ENCODE data around the gene REXO4.

Gene REXO4

DNA sequence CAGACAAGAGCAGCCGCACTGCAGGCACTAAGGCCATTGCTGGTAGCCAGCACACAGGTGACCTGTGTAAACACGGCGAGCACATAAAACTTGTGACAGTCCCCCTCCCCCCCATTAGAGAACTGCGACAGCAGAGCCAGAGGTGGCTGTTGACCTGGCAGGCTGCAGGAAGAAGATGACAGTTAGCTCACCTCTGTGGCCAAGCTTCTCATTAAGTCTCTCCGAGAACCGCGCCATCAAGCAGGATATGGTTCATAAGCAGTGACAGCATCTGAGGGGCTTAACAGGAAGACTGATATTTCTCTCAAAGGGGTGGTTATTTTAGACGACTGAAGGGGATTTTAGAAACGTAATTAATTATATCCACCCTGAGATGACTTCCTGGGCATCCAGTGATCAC lies 47.1 kb downstream of the REXO4 start:
- no peaks in the 10 kb centered on the region for H3K27me3 ChIP-seq (ENCODE audit: insufficient read depth, low read length, poor library complexity, severe bottlenecking)
- H3K9me2 ChIP-seq (replicated peaks; ENCODE audit: low read depth, low read length) = no peaks in the 10 kb centered on the region
- H2AFZ ChIP-seq (ENCODE audit: low read length) = no peak overlapping the region
- peaks cover 60% of the 10 kb centered on the region for H3K4me1 ChIP-seq (ENCODE audit: insufficient read depth, low read length, poor library complexity, severe bottlenecking)
- peaks cover 98% of the 10 kb centered on the region for H4K20me1 ChIP-seq (ENCODE audit: insufficient read depth, low read length, poor library complexity, severe bottlenecking)
- peaks cover 34% of the 10 kb centered on the region; the same call in 1 of the 2 replicates for H3K36me3 ChIP-seq (ENCODE audit: insufficient read depth, low read length)
- TF ChIP-seq, protein P1, sequence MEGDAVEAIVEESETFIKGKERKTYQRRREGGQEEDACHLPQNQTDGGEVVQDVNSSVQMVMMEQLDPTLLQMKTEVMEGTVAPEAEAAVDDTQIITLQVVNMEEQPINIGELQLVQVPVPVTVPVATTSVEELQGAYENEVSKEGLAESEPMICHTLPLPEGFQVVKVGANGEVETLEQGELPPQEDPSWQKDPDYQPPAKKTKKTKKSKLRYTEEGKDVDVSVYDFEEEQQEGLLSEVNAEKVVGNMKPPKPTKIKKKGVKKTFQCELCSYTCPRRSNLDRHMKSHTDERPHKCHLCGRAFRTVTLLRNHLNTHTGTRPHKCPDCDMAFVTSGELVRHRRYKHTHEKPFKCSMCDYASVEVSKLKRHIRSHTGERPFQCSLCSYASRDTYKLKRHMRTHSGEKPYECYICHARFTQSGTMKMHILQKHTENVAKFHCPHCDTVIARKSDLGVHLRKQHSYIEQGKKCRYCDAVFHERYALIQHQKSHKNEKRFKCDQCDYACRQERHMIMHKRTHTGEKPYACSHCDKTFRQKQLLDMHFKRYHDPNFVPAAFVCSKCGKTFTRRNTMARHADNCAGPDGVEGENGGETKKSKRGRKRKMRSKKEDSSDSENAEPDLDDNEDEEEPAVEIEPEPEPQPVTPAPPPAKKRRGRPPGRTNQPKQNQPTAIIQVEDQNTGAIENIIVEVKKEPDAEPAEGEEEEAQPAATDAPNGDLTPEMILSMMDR (conservative IDR thresholded peaks at IDR 0.05; ENCODE audit: low read length) = no peak
- no peak for TF ChIP-seq EZH2phosphoT487 (IDR thresholded peaks at IDR 0.05; ENCODE audit: borderline replicate concordance)
- H3K79me2 ChIP-seq (ENCODE audit: insufficient read depth, low read length) = peaks cover 100% of the 10 kb centered on the region
- H3K9me3 ChIP-seq (ENCODE audit: insufficient read depth, low read depth, low read length) = no peaks in the 10 kb centered on the region
- peaks cover 16% of the 10 kb centered on the region for H3F3A ChIP-seq (ENCODE audit: low read depth)
- peak overlapping the region; percentile 96 for H3K4me2 ChIP-seq (ENCODE audit: low read depth, low read length, poor library complexity, severe bottlenecking)
- H3K9ac ChIP-seq (ENCODE audit: low read depth, low read length, poor library complexity, severe bottlenecking) = peak overlapping the region; percentile 66
- H3K4me3 ChIP-seq (ENCODE audit: low read length, poor library complexity, severe bottlenecking) = peak overlapping the region; percentile 74

DNA sequence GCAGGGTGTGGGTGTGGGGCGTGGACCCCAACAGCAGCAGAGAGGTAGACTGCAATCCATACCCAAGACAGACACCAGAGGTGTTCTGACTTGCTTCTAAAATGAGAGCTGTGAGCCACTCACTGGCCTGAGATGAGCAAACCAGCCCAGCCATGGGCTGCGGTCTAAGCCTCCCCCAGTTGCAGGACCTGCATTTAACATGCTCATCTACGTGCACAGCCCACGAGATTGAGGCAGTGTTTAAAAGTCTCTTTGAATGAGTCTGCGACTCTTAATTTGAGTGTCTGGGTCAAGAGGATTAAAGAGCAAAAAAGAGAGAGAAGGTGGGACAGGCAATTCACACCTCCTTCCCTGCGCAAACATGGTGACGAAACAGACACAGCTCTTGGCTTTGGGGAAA lies 47.9 kb downstream of the REXO4 start:
- H3K79me2 ChIP-seq (ENCODE audit: insufficient read depth, low read length) = peaks cover 100% of the 10 kb centered on the region
- H3K36me3 ChIP-seq (ENCODE audit: insufficient read depth, low read length) = peaks cover 41% of the 10 kb centered on the region; the same call in 1 of the 2 replicates
- H3K4me1 ChIP-seq (ENCODE audit: insufficient read depth, low read length, poor library complexity, severe bottlenecking) = peaks cover 60% of the 10 kb centered on the region
- H3K9ac ChIP-seq (ENCODE audit: low read depth, low read length, poor library complexity, severe bottlenecking) = peak overlapping the region; percentile 66
- peak overlapping the region; percentile 96 for H3K4me2 ChIP-seq (ENCODE audit: low read depth, low read length, poor library complexity, severe bottlenecking)
- peaks cover 97% of the 10 kb centered on the region for H4K20me1 ChIP-seq (ENCODE audit: insufficient read depth, low read length, poor library complexity, severe bottlenecking)
- H3K9me2 ChIP-seq (replicated peaks; ENCODE audit: low read depth, low read length) = no peaks in the 10 kb centered on the region
- no peaks in the 10 kb centered on the region for H3K9me3 ChIP-seq (ENCODE audit: insufficient read depth, low read depth, low read length)
- H3K4me3 ChIP-seq (ENCODE audit: low read length, poor library complexity, severe bottlenecking) = peak overlapping the region; percentile 74
- no peaks in the 10 kb centered on the region for H3K27me3 ChIP-seq (ENCODE audit: insufficient read depth, low read length, poor library complexity, severe bottlenecking)
- TF ChIP-seq, protein P1 (conservative IDR thresholded peaks at IDR 0.05; ENCODE audit: low read length) = no peak
- TF ChIP-seq EZH2phosphoT487 (IDR thresholded peaks at IDR 0.05; ENCODE audit: borderline replicate concordance) = no peak
- peaks cover 16% of the 10 kb centered on the region for H3F3A ChIP-seq (ENCODE audit: low read depth)
- H2AFZ ChIP-seq (ENCODE audit: low read length) = no peak overlapping the region

DNA sequence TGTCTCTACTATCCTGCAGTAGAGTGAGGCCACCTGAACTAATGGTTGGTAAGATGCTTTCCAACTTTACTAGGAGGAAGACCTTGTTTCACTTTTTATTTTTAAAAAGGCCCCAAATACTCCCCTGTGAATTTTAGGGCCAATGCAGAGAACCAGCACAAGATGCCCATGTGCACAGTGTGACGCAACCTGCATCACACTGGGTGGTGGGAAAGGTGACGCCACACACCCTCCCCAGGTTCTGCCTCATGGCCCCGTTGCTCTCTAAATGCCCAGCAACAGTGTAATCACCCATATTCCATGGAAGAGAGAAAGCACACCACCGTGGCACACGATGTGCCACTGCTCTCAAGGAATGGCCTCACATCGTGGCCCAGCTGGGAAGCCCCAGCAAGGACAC lies 48.4 kb downstream of the REXO4 start:
- Histone ChIP-seq H3K79me2 (ENCODE audit: insufficient read depth, low read length) (peaks cover 98% of the 10 kb centered on the region), H3K9ac (ENCODE audit: low read depth, low read length, poor library complexity, severe bottlenecking) (peak overlapping the region; percentile 66), H3K9me3 (ENCODE audit: insufficient read depth, low read depth, low read length) (no peaks in the 10 kb centered on the region), H3K4me2 (ENCODE audit: low read depth, low read length, poor library complexity, severe bottlenecking) (peak overlapping the region; percentile 96), H3K4me1 (ENCODE audit: insufficient read depth, low read length, poor library complexity, severe bottlenecking) (peaks cover 60% of the 10 kb centered on the region), H4K20me1 (ENCODE audit: insufficient read depth, low read length, poor library complexity, severe bottlenecking) (peaks cover 92% of the 10 kb centered on the region), H3K36me3 (ENCODE audit: insufficient read depth, low read length) (peaks cover 46% of the 10 kb centered on the region; the same call in 1 of the 2 replicates), H3K27me3 (ENCODE audit: insufficient read depth, low read length, poor library complexity, severe bottlenecking) (no peaks in the 10 kb centered on the region), H3F3A (ENCODE audit: low read depth) (peaks cover 16% of the 10 kb centered on the region), H3K4me3 (ENCODE audit: low read length, poor library complexity, severe bottlenecking) (peak overlapping the region; percentile 74), H3K9me2 (replicated peaks; ENCODE audit: low read depth, low read length) (no peaks in the 10 kb centered on the region), H2AFZ (ENCODE audit: low read length) (no peak overlapping the region)
- no peak for TF ChIP-seq EZH2phosphoT487 (IDR thresholded peaks at IDR 0.05; ENCODE audit: borderline replicate concordance)
- TF ChIP-seq, protein P1 (conservative IDR thresholded peaks at IDR 0.05; ENCODE audit: low read length) = no peak
